Measurements from ENCODE around the gene RNF8.
"Not testable (repeated sequence)": the region's sequence is repeated elsewhere in the genome, so short reads cannot be mapped to it uniquely, and the experiment has no call there.

The RNF8 gene

DNA sequence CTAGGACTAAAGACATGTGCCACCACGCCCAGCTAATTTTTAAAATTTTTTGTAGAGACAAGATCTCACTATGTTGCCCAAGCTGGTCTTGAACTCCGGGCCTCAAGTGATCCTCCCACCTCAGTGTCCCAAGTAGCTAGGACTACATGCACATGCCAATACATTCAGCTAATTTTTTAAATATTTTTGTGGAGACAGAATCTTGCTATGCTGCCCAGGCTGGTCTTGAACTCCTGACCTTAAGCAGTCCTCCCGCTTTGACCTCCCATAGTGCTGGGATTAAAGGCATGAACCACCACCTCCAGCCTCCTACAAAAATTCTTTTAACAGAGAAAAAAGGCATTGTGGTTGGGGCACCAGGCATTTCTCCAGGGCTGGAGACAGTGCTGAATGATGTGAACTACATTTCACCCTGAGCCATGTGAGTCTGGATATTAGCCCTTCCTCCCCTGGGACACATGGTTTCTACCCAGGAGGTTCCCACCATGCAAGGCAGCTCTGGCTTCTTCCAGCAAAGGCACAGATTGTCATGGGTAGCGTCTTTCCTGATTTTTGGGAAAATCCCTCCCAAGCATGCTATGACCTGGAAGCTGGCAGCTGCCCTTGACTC, 42.9 kb downstream of the RNF8 start:
- TF ChIP-seq, protein P1, sequence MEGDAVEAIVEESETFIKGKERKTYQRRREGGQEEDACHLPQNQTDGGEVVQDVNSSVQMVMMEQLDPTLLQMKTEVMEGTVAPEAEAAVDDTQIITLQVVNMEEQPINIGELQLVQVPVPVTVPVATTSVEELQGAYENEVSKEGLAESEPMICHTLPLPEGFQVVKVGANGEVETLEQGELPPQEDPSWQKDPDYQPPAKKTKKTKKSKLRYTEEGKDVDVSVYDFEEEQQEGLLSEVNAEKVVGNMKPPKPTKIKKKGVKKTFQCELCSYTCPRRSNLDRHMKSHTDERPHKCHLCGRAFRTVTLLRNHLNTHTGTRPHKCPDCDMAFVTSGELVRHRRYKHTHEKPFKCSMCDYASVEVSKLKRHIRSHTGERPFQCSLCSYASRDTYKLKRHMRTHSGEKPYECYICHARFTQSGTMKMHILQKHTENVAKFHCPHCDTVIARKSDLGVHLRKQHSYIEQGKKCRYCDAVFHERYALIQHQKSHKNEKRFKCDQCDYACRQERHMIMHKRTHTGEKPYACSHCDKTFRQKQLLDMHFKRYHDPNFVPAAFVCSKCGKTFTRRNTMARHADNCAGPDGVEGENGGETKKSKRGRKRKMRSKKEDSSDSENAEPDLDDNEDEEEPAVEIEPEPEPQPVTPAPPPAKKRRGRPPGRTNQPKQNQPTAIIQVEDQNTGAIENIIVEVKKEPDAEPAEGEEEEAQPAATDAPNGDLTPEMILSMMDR (IDR thresholded peaks at IDR 0.05; ENCODE audit: insufficient read depth, low read depth, low read length, missing control alignments) = no peak
- DNase-seq (ENCODE audit: low read depth) = no peak
- H3K4me3 ChIP-seq (ENCODE audit: low read depth, low read length) = no peak overlapping the region

- TF ChIP-seq, protein P1 (IDR thresholded peaks at IDR 0.05; ENCODE audit: insufficient read depth, low read depth, low read length, missing control alignments) = no peak
- no peak overlapping the region for H3K4me3 ChIP-seq (ENCODE audit: low read depth, low read length)
- DNase-seq (ENCODE audit: low read depth) = no peak
Observed at GRCh38 chr6:37399131-37399530, 45.3 kb downstream of the RNF8 start.

GRCh38 chr6:37399795-37400490, 46.2 kb downstream of the RNF8 start:
- no peak for DNase-seq (ENCODE audit: low read depth)
- no peak overlapping the region for H3K4me3 ChIP-seq (ENCODE audit: low read depth, low read length)
- TF ChIP-seq, protein P1 (IDR thresholded peaks at IDR 0.05; ENCODE audit: insufficient read depth, low read depth, low read length, missing control alignments) = no peak

- H3K4me3 ChIP-seq (ENCODE audit: low read depth, low read length); DNase-seq (ENCODE audit: low read depth): not testable (repeated sequence)
Observed at GRCh38 chr6:37401658-37402057, 47.9 kb downstream of the RNF8 start.

GRCh38 chr6:37406726-37407341, 53.1 kb downstream of the RNF8 start:
- H3K4me3 ChIP-seq (ENCODE audit: low read depth, low read length) = no peak overlapping the region
- TF ChIP-seq, protein P1 (IDR thresholded peaks at IDR 0.05; ENCODE audit: insufficient read depth, low read depth, low read length, missing control alignments) = no peak
- no peak for DNase-seq (ENCODE audit: low read depth)

DNA sequence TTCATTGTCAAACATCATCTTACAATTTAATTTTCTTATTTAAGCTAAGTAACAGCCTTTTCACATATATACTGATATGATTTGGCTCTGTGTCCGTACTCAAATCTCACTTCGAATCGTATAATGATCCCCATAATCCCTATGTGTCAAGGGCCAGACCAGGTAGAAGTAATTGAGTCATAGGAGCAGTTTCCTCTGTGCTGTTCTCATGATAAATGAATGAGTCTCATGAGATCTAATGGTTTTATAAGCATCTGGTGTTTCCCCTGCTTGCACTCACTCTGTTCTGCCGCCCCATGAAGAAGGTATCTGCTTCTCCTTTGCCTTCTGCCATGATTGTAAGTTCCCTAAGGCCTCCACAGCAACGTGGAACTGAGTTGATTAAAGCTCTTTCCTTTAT, 54.2 kb downstream of the RNF8 start:
- H3K4me3 ChIP-seq (ENCODE audit: low read depth, low read length) = no peak overlapping the region
- TF ChIP-seq, protein P1 (IDR thresholded peaks at IDR 0.05; ENCODE audit: insufficient read depth, low read depth, low read length, missing control alignments) = no peak
- no peak for DNase-seq (ENCODE audit: low read depth)

DNA sequence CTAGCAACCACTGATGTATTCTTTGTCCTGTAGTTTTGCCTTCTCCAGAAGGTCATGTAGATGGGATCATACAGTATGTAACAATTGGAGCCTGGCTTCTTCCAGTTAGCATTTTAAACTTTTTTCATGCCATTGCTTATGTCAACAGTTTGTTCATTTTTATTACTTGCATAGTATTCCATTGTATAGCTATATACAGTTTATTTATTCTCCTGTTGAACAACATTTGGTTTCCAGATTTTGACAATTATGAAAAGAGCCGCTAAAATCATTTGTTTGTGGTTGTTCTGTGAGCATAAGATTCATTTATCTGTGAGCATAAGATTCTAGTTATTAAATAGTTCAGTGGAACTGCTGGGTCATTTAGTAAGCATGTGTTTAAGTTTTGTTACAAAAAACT, 55.7 kb downstream of the RNF8 start:
- no peak for DNase-seq (ENCODE audit: low read depth)
- TF ChIP-seq, protein P1 (IDR thresholded peaks at IDR 0.05; ENCODE audit: insufficient read depth, low read depth, low read length, missing control alignments) = no peak

More for the DNA sequence above, 55.7 kb downstream of the RNF8 start:
- no peak overlapping the region for H3K4me3 ChIP-seq (ENCODE audit: low read depth, low read length)

Measured in GM12865 (cell line).